Measurements from ENCODE around the gene CDK7. TPM values are rescaled to one million over a fixed set of nuclear protein-coding genes. Genes with fewer than 3 reads are reported as not detected.
"Not testable (repeated sequence)": the region's sequence is repeated elsewhere in the genome, so short reads cannot be mapped to it uniquely, and the experiment has no call there.

CDK7 gene
- total RNA-seq, 1 experiment from 2014 or later, result 53.4 TPM

DNA sequence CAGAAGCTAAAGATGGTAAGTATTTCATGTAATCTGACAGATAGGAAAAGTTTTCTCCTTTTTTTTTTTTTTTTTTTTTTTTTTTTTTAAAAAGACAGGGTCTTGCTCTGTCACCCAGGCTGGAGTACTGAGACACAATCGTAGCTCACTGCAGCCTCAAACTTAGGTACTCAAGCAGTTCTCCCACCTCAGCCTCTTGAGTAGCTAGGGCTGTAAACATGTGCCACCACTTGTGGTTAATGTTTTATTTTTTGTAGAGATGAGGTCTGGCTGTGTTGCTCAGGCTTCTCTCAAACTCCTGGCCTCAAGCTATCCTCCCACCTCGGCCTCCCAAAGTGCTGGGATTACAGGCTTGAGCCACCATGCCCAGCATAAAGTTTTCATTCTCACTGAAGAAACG lies 17.8 kb downstream of the CDK7 start:
- H3K14ac ChIP-seq (ENCODE audit: insufficient read depth, low read length), result no peak overlapping the region
- H4K20me1 ChIP-seq (ENCODE audit: control insufficient read depth, insufficient read depth, insufficient read length), result no peaks in the 10 kb centered on the region
- no peak overlapping the region for H4K8ac ChIP-seq (replicated peaks; ENCODE audit: insufficient read length, low read depth, low read length)
- no peak overlapping the region for H2BK5ac ChIP-seq (ENCODE audit: insufficient read length, low read length)
- H2BK120ac ChIP-seq (ENCODE audit: low read depth, low read length, poor library complexity, severe bottlenecking), result no peak overlapping the region
- H3K23ac ChIP-seq (ENCODE audit: insufficient read length, low read depth, low read length), result no peak overlapping the region
- H3K4ac ChIP-seq (ENCODE audit: low read depth, low read length), result no peak overlapping the region
- Mint-ChIP-seq H3K9me3 (no peaks in the 10 kb centered on the region), H3K27ac (no peak overlapping the region), H3K27me3 (ENCODE audit: low read depth) (no peaks in the 10 kb centered on the region), H3K36me3 (ENCODE audit: insufficient read depth in 1 of 3, low read depth in 3 of 3) (peaks cover 8 to 28% (median 9%) of the 10 kb centered on the region in 3 experiments; a peak in 5 of 7 replicates), H3K4me3 (no peak overlapping the region), H3K4me1 (no peaks in the 10 kb centered on the region; a peak in 1 of 4 replicates)
- H3K56ac ChIP-seq (ENCODE audit: insufficient read length, low read depth, low read length), result no peak overlapping the region
- H3K27ac ChIP-seq (ENCODE audit: insufficient read length, low read depth, low read length), result no peak overlapping the region
- H2AK5ac ChIP-seq (ENCODE audit: insufficient read length, low read length), result no peak overlapping the region
- H2AFZ ChIP-seq (ENCODE audit: low read length), result no peak overlapping the region
- no peaks in the 10 kb centered on the region for H3K4me1 ChIP-seq (ENCODE audit: insufficient read depth, low read length)
- H3K4me2 ChIP-seq (ENCODE audit: insufficient read depth, insufficient read length, low read length), result no peak overlapping the region
- TF ChIP-seq, protein P1, sequence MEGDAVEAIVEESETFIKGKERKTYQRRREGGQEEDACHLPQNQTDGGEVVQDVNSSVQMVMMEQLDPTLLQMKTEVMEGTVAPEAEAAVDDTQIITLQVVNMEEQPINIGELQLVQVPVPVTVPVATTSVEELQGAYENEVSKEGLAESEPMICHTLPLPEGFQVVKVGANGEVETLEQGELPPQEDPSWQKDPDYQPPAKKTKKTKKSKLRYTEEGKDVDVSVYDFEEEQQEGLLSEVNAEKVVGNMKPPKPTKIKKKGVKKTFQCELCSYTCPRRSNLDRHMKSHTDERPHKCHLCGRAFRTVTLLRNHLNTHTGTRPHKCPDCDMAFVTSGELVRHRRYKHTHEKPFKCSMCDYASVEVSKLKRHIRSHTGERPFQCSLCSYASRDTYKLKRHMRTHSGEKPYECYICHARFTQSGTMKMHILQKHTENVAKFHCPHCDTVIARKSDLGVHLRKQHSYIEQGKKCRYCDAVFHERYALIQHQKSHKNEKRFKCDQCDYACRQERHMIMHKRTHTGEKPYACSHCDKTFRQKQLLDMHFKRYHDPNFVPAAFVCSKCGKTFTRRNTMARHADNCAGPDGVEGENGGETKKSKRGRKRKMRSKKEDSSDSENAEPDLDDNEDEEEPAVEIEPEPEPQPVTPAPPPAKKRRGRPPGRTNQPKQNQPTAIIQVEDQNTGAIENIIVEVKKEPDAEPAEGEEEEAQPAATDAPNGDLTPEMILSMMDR (conservative IDR thresholded peaks at IDR 0.05), result no peak
- no peaks in the 10 kb centered on the region for H3K27me3 ChIP-seq (ENCODE audit: insufficient read depth, low read length)
- no peaks in the 10 kb centered on the region for H3K9me3 ChIP-seq (ENCODE audit: control insufficient read depth, low read depth, low read length)
- no peaks in the 10 kb centered on the region for H3K23me2 ChIP-seq (ENCODE audit: insufficient read length, low read depth, low read length, poor library complexity, severe bottlenecking)
- H4K5ac ChIP-seq (ENCODE audit: insufficient read length, low read depth, low read length), result no peak overlapping the region
- no peak overlapping the region for H3T11ph ChIP-seq (ENCODE audit: low read length)
- peaks cover 9% of the 10 kb centered on the region; the same call in 1 of the 2 replicates for H3K79me2 ChIP-seq (ENCODE audit: insufficient read depth, low read length)
- H2BK20ac ChIP-seq (ENCODE audit: low read depth, low read length, poor library complexity, severe bottlenecking), result no peak overlapping the region
- no peak for DNase-seq
- WGBS (ENCODE audit: extremely low coverage, insufficient read length, low lambda C conversion rate), result no CpG with 5 or more reads among the region's 3 CpGs
- H3K79me1 ChIP-seq (ENCODE audit: insufficient read depth, low read depth, low read length, poor library complexity, severe bottlenecking), result peaks cover 9% of the 10 kb centered on the region
- H2BK15ac ChIP-seq (ENCODE audit: low read depth, low read length), result no peak overlapping the region
- no peak overlapping the region for H4K91ac ChIP-seq (ENCODE audit: insufficient read length, low read depth, low read length)
- H3K9ac ChIP-seq (ENCODE audit: extremely low read depth, insufficient read length, low read length), result no peak overlapping the region
- H3K18ac ChIP-seq (ENCODE audit: insufficient read length, low read depth, low read length), result no peak overlapping the region
- H2BK12ac ChIP-seq (ENCODE audit: insufficient read length, low read depth, low read length), result no peak overlapping the region

DNA sequence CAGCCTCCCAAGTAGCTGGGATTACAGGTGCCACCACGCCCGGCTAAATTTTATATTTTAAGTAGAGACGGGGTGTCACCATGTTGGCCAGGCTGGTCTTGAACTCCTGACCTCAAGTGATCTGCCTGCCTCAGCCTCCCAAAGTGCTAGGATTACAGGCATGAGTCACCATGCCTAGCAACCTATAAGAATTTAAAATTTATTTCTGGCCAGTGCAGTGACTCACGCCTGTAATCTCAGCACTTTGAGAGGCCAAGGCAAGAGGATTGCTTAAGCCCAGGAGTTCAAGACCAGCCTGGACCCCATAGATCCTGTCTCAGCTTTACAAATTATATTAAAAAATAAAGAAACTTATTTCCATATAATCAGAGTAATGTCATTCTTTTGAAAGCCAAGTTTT lies 21.3 kb downstream of the CDK7 start:
- H4K20me1 ChIP-seq (ENCODE audit: control insufficient read depth, insufficient read depth, insufficient read length); DNase-seq; H3K79me2 ChIP-seq (ENCODE audit: insufficient read depth, low read length); H2BK12ac ChIP-seq (ENCODE audit: insufficient read length, low read depth, low read length); H3K4me3 Mint-ChIP-seq; H3K9ac ChIP-seq (ENCODE audit: extremely low read depth, insufficient read length, low read length); H3K4ac ChIP-seq (ENCODE audit: low read depth, low read length); H2BK5ac ChIP-seq (ENCODE audit: insufficient read length, low read length); H3K27me3 Mint-ChIP-seq (ENCODE audit: low read depth); H3K23me2 ChIP-seq (ENCODE audit: insufficient read length, low read depth, low read length, poor library complexity, severe bottlenecking); H3K9me3 Mint-ChIP-seq; H3K4me2 ChIP-seq (ENCODE audit: insufficient read depth, insufficient read length, low read length); H2AFZ ChIP-seq (ENCODE audit: low read length); H3K23ac ChIP-seq (ENCODE audit: insufficient read length, low read depth, low read length); H4K91ac ChIP-seq (ENCODE audit: insufficient read length, low read depth, low read length); H3K14ac ChIP-seq (ENCODE audit: insufficient read depth, low read length); H3K27ac ChIP-seq (ENCODE audit: insufficient read length, low read depth, low read length); H2AK5ac ChIP-seq (ENCODE audit: insufficient read length, low read length); H2BK20ac ChIP-seq (ENCODE audit: low read depth, low read length, poor library complexity, severe bottlenecking); H3K79me1 ChIP-seq (ENCODE audit: insufficient read depth, low read depth, low read length, poor library complexity, severe bottlenecking); H2BK120ac ChIP-seq (ENCODE audit: low read depth, low read length, poor library complexity, severe bottlenecking); H3K27ac Mint-ChIP-seq; H4K5ac ChIP-seq (ENCODE audit: insufficient read length, low read depth, low read length); H3K18ac ChIP-seq (ENCODE audit: insufficient read length, low read depth, low read length); H2BK15ac ChIP-seq (ENCODE audit: low read depth, low read length); H3K56ac ChIP-seq (ENCODE audit: insufficient read length, low read depth, low read length); H3K9me3 ChIP-seq (ENCODE audit: control insufficient read depth, low read depth, low read length); H4K8ac ChIP-seq (replicated peaks; ENCODE audit: insufficient read length, low read depth, low read length); H3K4me1 Mint-ChIP-seq; H3K4me1 ChIP-seq (ENCODE audit: insufficient read depth, low read length); H3K27me3 ChIP-seq (ENCODE audit: insufficient read depth, low read length); H3T11ph ChIP-seq (ENCODE audit: low read length): not testable (repeated sequence)
- no CpG with 5 or more reads among the region's 4 CpGs for WGBS (ENCODE audit: extremely low coverage, insufficient read length, low lambda C conversion rate)
- peaks cover 14 to 52% (median 25%) of the 10 kb centered on the region in 3 experiments; a peak in 5 of 7 replicates for H3K36me3 Mint-ChIP-seq (ENCODE audit: insufficient read depth in 1 of 3, low read depth in 3 of 3)
